Measurements from ENCODE around the gene SOX30.

SOX30 gene

DNA sequence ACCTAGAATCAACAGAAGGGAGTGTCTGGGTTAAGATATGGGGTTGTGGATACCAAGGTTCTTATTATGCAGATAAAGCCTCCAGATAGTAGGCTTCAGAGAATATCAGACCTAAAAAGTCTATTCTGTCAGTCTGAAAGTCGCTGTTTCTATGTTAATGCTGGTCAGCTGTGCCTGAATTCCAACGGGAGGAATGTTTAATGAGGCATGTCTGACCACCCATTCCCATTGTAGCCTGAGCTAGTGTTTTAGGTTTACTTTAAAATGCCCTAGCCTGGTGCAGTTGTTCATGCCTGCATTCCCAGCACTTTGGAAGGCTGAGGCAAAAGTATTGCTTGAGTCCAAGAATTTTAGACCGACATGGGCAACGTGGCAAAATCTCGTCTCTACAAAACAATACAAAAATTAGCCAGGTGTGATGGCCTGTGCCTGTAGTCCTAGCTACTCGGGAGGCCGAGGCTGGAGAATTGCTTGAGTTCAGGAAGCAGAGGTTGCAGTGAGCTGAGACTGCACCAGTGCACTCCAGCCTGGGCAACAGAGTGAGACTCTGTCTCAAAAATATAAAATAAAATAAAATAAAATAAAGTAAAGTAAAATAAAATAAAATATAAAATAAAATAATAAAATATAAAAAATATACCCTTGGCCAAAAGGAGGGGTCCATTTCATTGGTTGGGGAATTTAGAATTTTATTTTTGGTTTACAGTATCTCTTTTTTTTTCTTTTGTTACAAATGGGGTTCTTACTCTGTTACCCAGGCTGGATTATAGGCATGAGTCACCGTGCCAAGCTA lies 7.8 kb upstream of the SOX30 start:
- in situ Hi-C loops (cut with MboI; ENCODE audit: low pct_unique_long_range_greater_than_20kb, low sequenced_read_pairs, unreplicated experiment) = no loop called here
- TF ChIP-seq CTCF (IDR thresholded peaks at IDR 0.05; ENCODE audit: extremely low read depth, insufficient read depth, missing control alignments) = no peak
- DNase-seq (ENCODE audit: low spot score) = no peak

GRCh38 chr5:157658893-157659292 lies 6.7 kb upstream of the SOX30 start:
- in situ Hi-C loops (cut with MboI; ENCODE audit: low pct_unique_long_range_greater_than_20kb, low sequenced_read_pairs, unreplicated experiment) = no loop called here
- DNase-seq (ENCODE audit: low spot score) = no peak
- TF ChIP-seq CTCF (IDR thresholded peaks at IDR 0.05; ENCODE audit: extremely low read depth, insufficient read depth, missing control alignments) = no peak

DNA sequence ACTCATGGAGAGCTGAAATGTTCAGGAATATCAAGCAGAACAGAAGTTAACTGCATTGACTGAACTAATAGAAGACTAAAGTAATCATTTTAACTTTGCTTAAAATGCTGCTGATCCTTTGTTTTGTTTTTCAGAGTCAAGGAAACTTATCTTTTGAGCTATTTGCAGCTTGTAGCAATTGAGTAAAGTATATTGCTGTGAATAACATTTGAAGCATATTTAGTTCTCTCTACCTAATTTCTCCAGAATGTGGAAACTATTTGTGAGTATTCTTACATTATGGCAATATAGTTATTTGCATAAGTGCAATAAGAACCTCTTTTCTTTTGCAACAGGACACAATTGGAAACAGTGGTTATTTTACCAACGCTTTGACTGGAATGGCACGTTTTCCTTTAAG lies 5.3 kb upstream of the SOX30 start:
- TF ChIP-seq CTCF (IDR thresholded peaks at IDR 0.05; ENCODE audit: extremely low read depth, insufficient read depth, missing control alignments) = no peak
- in situ Hi-C loops (cut with MboI; ENCODE audit: low pct_unique_long_range_greater_than_20kb, low sequenced_read_pairs, unreplicated experiment) = no loop called here
- no peak for DNase-seq (ENCODE audit: low spot score)

- DNase-seq (ENCODE audit: low spot score) = peak; percentile 73
- TF ChIP-seq CTCF (IDR thresholded peaks at IDR 0.05; ENCODE audit: extremely low read depth, insufficient read depth, missing control alignments) = peak; percentile 50
- in situ Hi-C loops (cut with MboI; ENCODE audit: low pct_unique_long_range_greater_than_20kb, low sequenced_read_pairs, unreplicated experiment) = no loop called here
These were observed 438 bp downstream of the SOX30 start for GRCh38 chr5:157651623-157652376.

DNA sequence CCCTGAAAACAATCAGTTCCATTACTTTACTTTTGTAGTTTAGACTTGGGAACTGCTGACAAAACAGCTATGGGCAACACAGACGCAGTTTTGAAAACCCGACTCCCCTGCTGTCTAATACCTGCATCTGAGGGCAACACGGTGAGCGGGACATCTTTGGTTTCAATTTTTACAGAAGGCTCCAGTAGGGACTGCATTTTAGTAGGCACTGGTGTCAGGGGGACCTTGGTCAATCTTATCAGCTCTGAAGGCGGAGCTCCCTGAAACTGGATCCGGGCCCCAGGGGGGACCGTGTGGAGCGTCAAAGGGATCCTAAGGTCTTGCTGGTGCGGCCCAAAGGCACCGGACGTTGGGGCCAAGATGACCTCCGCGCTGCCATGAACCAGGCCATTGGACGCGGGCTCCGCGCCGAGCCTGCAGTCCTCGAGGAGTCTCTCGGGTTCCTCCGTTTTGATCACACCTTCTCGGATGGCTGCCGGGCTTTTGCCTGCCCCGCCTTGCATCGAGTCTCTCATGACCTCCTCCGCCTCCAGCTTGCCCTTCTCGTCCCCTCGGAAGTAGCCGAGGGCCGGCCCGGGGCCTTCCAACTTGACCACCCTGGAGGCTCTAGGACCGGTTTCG lies 1.1 kb downstream of the SOX30 start:
- in situ Hi-C loops (cut with MboI; ENCODE audit: low pct_unique_long_range_greater_than_20kb, low sequenced_read_pairs, unreplicated experiment) = no loop called here
- no peak for DNase-seq (ENCODE audit: low spot score)
- no peak for TF ChIP-seq CTCF (IDR thresholded peaks at IDR 0.05; ENCODE audit: extremely low read depth, insufficient read depth, missing control alignments)

GRCh38 chr5:157649101-157649500 lies 3.1 kb downstream of the SOX30 start:
- in situ Hi-C loops (cut with MboI; ENCODE audit: low pct_unique_long_range_greater_than_20kb, low sequenced_read_pairs, unreplicated experiment) = no loop called here
- DNase-seq (ENCODE audit: low spot score) = no peak
- TF ChIP-seq CTCF (IDR thresholded peaks at IDR 0.05; ENCODE audit: extremely low read depth, insufficient read depth, missing control alignments) = no peak

Measured in GM13977 (cell line).